Measurements from ENCODE around the gene PDGFB. TPM values are rescaled to one million over a fixed set of nuclear protein-coding genes. Genes with fewer than 3 reads are reported as not detected.
A peak's percentile ranks its signal among the peaks of the same experiment; 100 is the strongest.

The PDGFB gene
- total and polyA plus RNA-seq, 9 donors, result 9.7 to 22.3 (median 19.0) TPM

- WGBS (ENCODE audit: insufficient coverage), result 19% methylated on average over 14 of the region's 27 CpGs
- Histone ChIP-seq H3K4me1 (ENCODE audit: control insufficient read depth, insufficient read depth, low read length) (peaks cover 82% of the 10 kb centered on the region), H3K9me3 (replicated peaks; ENCODE audit: control insufficient read depth, low read depth, low read length) (no peaks in the 10 kb centered on the region), H3K36me3 (ENCODE audit: control insufficient read depth, insufficient read depth, low read length) (no peaks in the 10 kb centered on the region), H3K27me3 (ENCODE audit: control insufficient read depth, insufficient read depth, low read length) (peaks cover 40% of the 10 kb centered on the region), H3K27ac (ENCODE audit: low read length) (peak overlapping the region; percentile 67), H3K4me3 (ENCODE audit: low read length) (peak overlapping the region; percentile 39)
- DNase-seq, result peak; percentile 61
These were observed 3.7 kb downstream of the PDGFB start for GRCh38 chr22:39240831-39241793.

GRCh38 chr22:39239561-39240423 lies 5.0 kb downstream of the PDGFB start:
- no peak for DNase-seq
- 60% methylated on average over 18 of the region's 20 CpGs for WGBS (ENCODE audit: insufficient coverage)
- Histone ChIP-seq H3K4me3 (ENCODE audit: low read length) (no peak overlapping the region), H3K27me3 (ENCODE audit: control insufficient read depth, insufficient read depth, low read length) (peaks cover 27% of the 10 kb centered on the region), H3K27ac (ENCODE audit: low read length) (peak overlapping the region; percentile 67), H3K4me1 (ENCODE audit: control insufficient read depth, insufficient read depth, low read length) (peaks cover 88% of the 10 kb centered on the region), H3K9me3 (replicated peaks; ENCODE audit: control insufficient read depth, low read depth, low read length) (no peaks in the 10 kb centered on the region), H3K36me3 (ENCODE audit: control insufficient read depth, insufficient read depth, low read length) (no peaks in the 10 kb centered on the region)

GRCh38 chr22:39238966-39239505 lies 5.7 kb downstream of the PDGFB start:
- Histone ChIP-seq H3K27ac (ENCODE audit: low read length) (no peak overlapping the region), H3K4me3 (ENCODE audit: low read length) (no peak overlapping the region), H3K36me3 (ENCODE audit: control insufficient read depth, insufficient read depth, low read length) (no peaks in the 10 kb centered on the region), H3K4me1 (ENCODE audit: control insufficient read depth, insufficient read depth, low read length) (peaks cover 91% of the 10 kb centered on the region), H3K9me3 (replicated peaks; ENCODE audit: control insufficient read depth, low read depth, low read length) (no peaks in the 10 kb centered on the region), H3K27me3 (ENCODE audit: control insufficient read depth, insufficient read depth, low read length) (peaks cover 22% of the 10 kb centered on the region)
- WGBS (ENCODE audit: insufficient coverage), result 73% methylated on average over 8 of the region's 12 CpGs
- no peak for DNase-seq

- no peak overlapping the region for H3K4me3 ChIP-seq (ENCODE audit: low read length)
- no peaks in the 10 kb centered on the region for H3K36me3 ChIP-seq (ENCODE audit: control insufficient read depth, insufficient read depth, low read length)
- WGBS (ENCODE audit: insufficient coverage), result 73% methylated on average over 7 of the region's 8 CpGs
- no peak for DNase-seq
- H3K4me1 ChIP-seq (ENCODE audit: control insufficient read depth, insufficient read depth, low read length), result peaks cover 92% of the 10 kb centered on the region
- peaks cover 19% of the 10 kb centered on the region for H3K27me3 ChIP-seq (ENCODE audit: control insufficient read depth, insufficient read depth, low read length)
- H3K9me3 ChIP-seq (replicated peaks; ENCODE audit: control insufficient read depth, low read depth, low read length), result no peaks in the 10 kb centered on the region
- no peak overlapping the region for H3K27ac ChIP-seq (ENCODE audit: low read length)
These were observed 6.2 kb downstream of the PDGFB start for GRCh38 chr22:39238561-39238960.

- H3K4me1 ChIP-seq (ENCODE audit: control insufficient read depth, insufficient read depth, low read length), result peaks cover 92% of the 10 kb centered on the region
- H3K36me3 ChIP-seq (ENCODE audit: control insufficient read depth, insufficient read depth, low read length), result no peaks in the 10 kb centered on the region
- WGBS (ENCODE audit: insufficient coverage), result 100% methylated on average over 2 of the region's 5 CpGs
- DNase-seq, result no peak
- H3K9me3 ChIP-seq (replicated peaks; ENCODE audit: control insufficient read depth, low read depth, low read length), result no peaks in the 10 kb centered on the region
- peaks cover 14% of the 10 kb centered on the region for H3K27me3 ChIP-seq (ENCODE audit: control insufficient read depth, insufficient read depth, low read length)
- no peak overlapping the region for H3K4me3 ChIP-seq (ENCODE audit: low read length)
- peak overlapping the region; percentile 88 for H3K27ac ChIP-seq (ENCODE audit: low read length)
These were observed 6.7 kb downstream of the PDGFB start for GRCh38 chr22:39238101-39238466.

GRCh38 chr22:39237318-39238100 lies 7.3 kb downstream of the PDGFB start:
- Histone ChIP-seq H3K36me3 (ENCODE audit: control insufficient read depth, insufficient read depth, low read length) (peaks cover 3% of the 10 kb centered on the region), H3K27ac (ENCODE audit: low read length) (peak overlapping the region; percentile 88), H3K27me3 (ENCODE audit: control insufficient read depth, insufficient read depth, low read length) (peaks cover 10% of the 10 kb centered on the region), H3K9me3 (replicated peaks; ENCODE audit: control insufficient read depth, low read depth, low read length) (no peaks in the 10 kb centered on the region), H3K4me1 (ENCODE audit: control insufficient read depth, insufficient read depth, low read length) (peaks cover 93% of the 10 kb centered on the region), H3K4me3 (ENCODE audit: low read length) (no peak overlapping the region)
- WGBS (ENCODE audit: insufficient coverage), result 48% methylated on average over 22 of the region's 22 CpGs
- DNase-seq, result peak; percentile 53

- Histone ChIP-seq H3K36me3 (ENCODE audit: control insufficient read depth, insufficient read depth, low read length) (peaks cover 3% of the 10 kb centered on the region), H3K4me1 (ENCODE audit: control insufficient read depth, insufficient read depth, low read length) (peaks cover 94% of the 10 kb centered on the region), H3K4me3 (ENCODE audit: low read length) (no peak overlapping the region), H3K27me3 (ENCODE audit: control insufficient read depth, insufficient read depth, low read length) (peaks cover 9% of the 10 kb centered on the region), H3K27ac (ENCODE audit: low read length) (peak overlapping the region; percentile 88), H3K9me3 (replicated peaks; ENCODE audit: control insufficient read depth, low read depth, low read length) (no peaks in the 10 kb centered on the region)
- 56% methylated on average over 27 of the region's 37 CpGs for WGBS (ENCODE audit: insufficient coverage)
- peak; percentile 81 for DNase-seq
These were observed 8.2 kb downstream of the PDGFB start for GRCh38 chr22:39236321-39237317.

GRCh38 chr22:39234867-39235687 lies 9.7 kb downstream of the PDGFB start:
- DNase-seq, result peak; percentile 60
- H3K4me1 ChIP-seq (ENCODE audit: control insufficient read depth, insufficient read depth, low read length), result peaks cover 94% of the 10 kb centered on the region
- H3K27me3 ChIP-seq (ENCODE audit: control insufficient read depth, insufficient read depth, low read length), result peaks cover 7% of the 10 kb centered on the region
- H3K36me3 ChIP-seq (ENCODE audit: control insufficient read depth, insufficient read depth, low read length), result peaks cover 13% of the 10 kb centered on the region
- WGBS (ENCODE audit: insufficient coverage), result 58% methylated on average over 24 of the region's 29 CpGs
- no peak overlapping the region for H3K4me3 ChIP-seq (ENCODE audit: low read length)
- no peaks in the 10 kb centered on the region for H3K9me3 ChIP-seq (replicated peaks; ENCODE audit: control insufficient read depth, low read depth, low read length)
- peak overlapping the region; percentile 88 for H3K27ac ChIP-seq (ENCODE audit: low read length)

Measured in muscle of leg (tissue), 11 donors.